Neuronal stem cell (in vitro differentiated cells): ENCODE results near the gene SEMG1.

Experiments used
- DNase-seq: peaks from one replicate; pipeline ENCODE4 v3.0.0-alpha.2; 2013; ENCODE audit warnings: low spot score
- H2AFZ ChIP-seq: one replicate; pipeline ENCODE4 v1.6.1; 2013; ENCODE audit warnings: mild to moderate bottlenecking, low read length, inconsistent platforms
- H2AK5ac ChIP-seq: 2 replicates; pipeline ENCODE4 v1.6.1; 2013; ENCODE audit warnings: low read depth, mild to moderate bottlenecking, inconsistent platforms, low read length, moderate library complexity, mixed read lengths
- H2BK120ac ChIP-seq: 2 replicates; pipeline ENCODE4 v1.6.1; 2013; ENCODE audit warnings: low read depth, mild to moderate bottlenecking, inconsistent platforms, low read length, moderate library complexity, mixed read lengths
- H2BK12ac ChIP-seq: one replicate; pipeline ENCODE4 v1.6.1; 2013; ENCODE audit warnings: low read length, inconsistent platforms
- H2BK15ac ChIP-seq: 2 replicates; pipeline ENCODE4 v1.6.1; 2013; ENCODE audit warnings: mild to moderate bottlenecking, low read length, inconsistent platforms, mixed read lengths
- H2BK5ac ChIP-seq: one replicate; pipeline ENCODE4 v1.6.1; 2013; ENCODE audit warnings: inconsistent platforms, mild to moderate bottlenecking, low read length, moderate library complexity
- H3K14ac ChIP-seq: one replicate; pipeline ENCODE4 v1.6.1; 2013; ENCODE audit warnings: low read length, inconsistent platforms
- H3K18ac ChIP-seq: 2 replicates; pipeline ENCODE4 v1.6.1; 2013; ENCODE audit warnings: low read length, inconsistent platforms
- H3K23ac ChIP-seq: 2 replicates; pipeline ENCODE4 v1.6.1; 2013; ENCODE audit warnings: low read depth, mild to moderate bottlenecking, mixed read lengths, low read length, inconsistent platforms; ENCODE audit not compliant: poor library complexity
- H3K27ac ChIP-seq: replicated peaks from 3 replicates; pipeline ENCODE4 v1.5.1; 2013; ENCODE audit warnings: low read length, inconsistent platforms
- H3K27me3 ChIP-seq, 3 experiments: 2 replicates each; pipeline ENCODE4 v1.6.1; 2013; ENCODE audit warnings: low read length in 3 of 3, mild to moderate bottlenecking in 2 of 3, inconsistent platforms in 1 of 3, low read depth in 1 of 3, mixed read lengths in 1 of 3, moderate library complexity in 1 of 3; ENCODE audit not compliant: control insufficient read depth in 3 of 3, insufficient read depth in 3 of 3
- H3K36me3 ChIP-seq, 2 donors: replicated peaks in 1 of 2; 2 replicates each; pipeline ENCODE4 v1.6.1; 2013; ENCODE audit warnings: low read length in 2 of 2; ENCODE audit not compliant: control insufficient read depth in 2 of 2, insufficient read depth in 2 of 2
- H3K4ac ChIP-seq: 2 replicates; pipeline ENCODE4 v1.6.1; 2013; ENCODE audit warnings: inconsistent platforms, mild to moderate bottlenecking, low read length, moderate library complexity
- H3K4me1 ChIP-seq, 2 donors: 1 replicate in 1 of 2; 2 replicates in 1 of 2; pipeline ENCODE4 v1.6.1; 2013; ENCODE audit warnings: low read length in 2 of 2, low read depth in 1 of 2; ENCODE audit not compliant: control insufficient read depth in 2 of 2, insufficient read depth in 1 of 2
- H3K4me2 ChIP-seq: one replicate; pipeline ENCODE4 v1.6.1; 2013; ENCODE audit warnings: mild to moderate bottlenecking, low read length, inconsistent platforms; ENCODE audit not compliant: insufficient read depth, poor library complexity, severe bottlenecking
- H3K4me3 ChIP-seq, 2 donors: 2 replicates each; pipeline ENCODE4 v1.5.1; 2013; ENCODE audit warnings: low read length in 2 of 2, mild to moderate bottlenecking in 2 of 2, inconsistent platforms in 1 of 2, moderate library complexity in 1 of 2
- H3K79me1 ChIP-seq: one replicate; pipeline ENCODE4 v1.6.1; 2013; ENCODE audit warnings: low read depth, mild to moderate bottlenecking, inconsistent platforms, low read length, moderate library complexity
- H3K9ac ChIP-seq: one replicate; pipeline ENCODE4 v1.6.1; 2013; ENCODE audit warnings: mild to moderate bottlenecking, low read depth, low read length, inconsistent platforms; ENCODE audit not compliant: poor library complexity
- H3K9me3 ChIP-seq, 2 donors: replicated peaks in 1 of 2; 2 replicates each; pipeline versions ENCODE3 to v1.6.1; 2013; ENCODE audit warnings: low read length in 2 of 2, mild to moderate bottlenecking in 2 of 2, inconsistent platforms in 1 of 2, low read depth in 1 of 2, mixed read lengths in 1 of 2, moderate library complexity in 1 of 2; ENCODE audit not compliant: control insufficient read depth in 2 of 2, insufficient read depth in 1 of 2
- H4K8ac ChIP-seq: one replicate; pipeline ENCODE4 v1.6.1; 2013; ENCODE audit warnings: low read depth, mild to moderate bottlenecking, inconsistent platforms, low read length, moderate library complexity
- H4K91ac ChIP-seq: one replicate; pipeline ENCODE4 v1.6.1; 2013; ENCODE audit warnings: low read length, low read depth, mild to moderate bottlenecking, inconsistent platforms; ENCODE audit not compliant: poor library complexity
- WGBS, 2 donors: extraction: QIAGEN DNeasy Blood & Tissue Kit; methylation state at CpG; one replicate each; pipeline ENCODE4 v1.1.7; 2013; ENCODE audit warnings: missing lambda C conversion rate in 2 of 2, mixed read lengths in 1 of 2; ENCODE audit not compliant: insufficient read length in 2 of 2, insufficient replicate concordance in 1 of 2; ENCODE audit errors: extremely low coverage in 2 of 2; 5-methylcytosine and 5-hydroxymethylcytosine counted together

The SEMG1 gene

DNA sequence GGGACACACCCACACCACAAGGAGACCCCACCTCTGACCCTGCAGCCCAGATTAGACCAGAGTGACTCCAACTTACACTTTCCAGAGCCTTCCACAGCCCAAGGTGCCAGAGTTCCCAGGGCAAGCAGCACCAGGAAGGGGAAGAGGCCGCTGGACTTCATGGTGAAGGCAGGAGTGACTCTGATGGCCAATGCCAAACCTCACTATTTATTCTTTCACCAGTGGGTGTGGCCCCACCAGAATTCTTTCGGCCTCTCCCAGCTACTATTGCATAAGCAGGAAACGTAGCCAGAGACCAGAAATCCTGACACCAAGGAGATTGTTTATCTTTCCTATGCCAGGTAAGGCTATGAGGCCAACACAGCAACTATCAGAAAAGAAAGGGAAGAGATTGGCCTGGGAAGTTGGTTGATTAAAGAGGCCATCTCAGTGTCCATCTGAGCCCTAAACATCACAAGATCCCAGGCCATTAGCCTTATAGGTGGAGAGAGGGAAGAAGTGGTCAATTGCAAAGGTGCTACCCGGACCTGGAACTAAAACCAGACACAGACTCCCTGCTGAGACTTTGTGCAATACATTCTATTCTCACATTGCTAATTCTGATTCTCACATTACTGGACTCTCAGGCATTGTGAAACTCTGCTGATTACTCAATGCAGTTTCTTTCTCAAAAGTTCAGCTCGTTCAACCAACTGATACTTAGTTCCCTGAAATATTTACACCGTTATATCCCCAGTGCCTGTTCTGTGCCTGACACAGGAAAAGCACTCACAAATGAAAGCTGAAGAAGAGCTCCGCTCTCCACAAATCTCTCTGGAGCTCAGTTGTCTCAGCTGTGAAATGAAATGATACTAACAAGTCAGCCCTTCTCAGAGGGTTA is 47.8 kb downstream of the SEMG1 start, which contains the start of gene SLPI:
TSS of gene SLPI (minus strand) at position 182 of the 880 bp plus-strand sequence. CDS start at position 161, 21 bp downstream.
- H3K14ac ChIP-seq: no peak within 1 kb of the TSS
- no peak within 1 kb of the TSS for H3K9ac ChIP-seq
- no CpG with 5 or more reads among the region's 7 CpGs for WGBS, 2 donors
- H3K79me1 ChIP-seq: no peaks in the 10 kb centered on the region
- H4K91ac ChIP-seq: no peak within 1 kb of the TSS
- no peaks in the 10 kb centered on the region for H3K9me3 ChIP-seq
- H3K4me3 ChIP-seq: no peak within 1 kb of the TSS
- H3K36me3 ChIP-seq: no peaks in the 10 kb centered on the region
- H2BK5ac ChIP-seq: no peak within 1 kb of the TSS
- no peak within 1 kb of the TSS for H2AK5ac ChIP-seq
- no peak within 1 kb of the TSS for H2BK12ac ChIP-seq
- no peak within 1 kb of the TSS for H3K23ac ChIP-seq
- H3K4me1 ChIP-seq: peaks cover 12 to 17% of the 10 kb centered on the region in 2 donors
- no peak within 1 kb of the TSS for H2AFZ ChIP-seq
- H3K4me2 ChIP-seq: no peak within 1 kb of the TSS
- no peak for DNase-seq
- no peak within 1 kb of the TSS for H2BK15ac ChIP-seq
- H2BK120ac ChIP-seq: no peak within 1 kb of the TSS
- H3K4ac ChIP-seq: no peak within 1 kb of the TSS
- peak within 1 kb of the TSS; percentile 0 for H3K18ac ChIP-seq
- H3K27me3 ChIP-seq: peaks cover 0 to 18% (median 0%) of the 10 kb centered on the region in 3 experiments
- no peak within 1 kb of the TSS for H4K8ac ChIP-seq
- H3K27ac ChIP-seq: no peak within 1 kb of the TSS

GRCh38 chr20:45257161-45257560 is 50.3 kb downstream of the SEMG1 start:
- Histone ChIP-seq H2BK12ac (no peak overlapping the region), H3K9ac (no peak overlapping the region), H3K4me1 (peaks cover 12 to 17% of the 10 kb centered on the region in 2 donors), H3K27me3 (peaks cover 0 to 15% (median 0%) of the 10 kb centered on the region in 3 experiments), H4K91ac (no peak overlapping the region), H4K8ac (no peak overlapping the region), H3K79me1 (no peaks in the 10 kb centered on the region), H3K14ac (no peak overlapping the region), H3K4me3 (no peak overlapping the region), H2AFZ (no peak overlapping the region), H2BK120ac (no peak overlapping the region), H2AK5ac (no peak overlapping the region), H3K27ac (no peak overlapping the region), H3K9me3 (no peaks in the 10 kb centered on the region), H2BK15ac (no peak overlapping the region), H2BK5ac (no peak overlapping the region), H3K4me2 (no peak overlapping the region), H3K36me3 (no peaks in the 10 kb centered on the region), H3K18ac (no peak overlapping the region), H3K23ac (no peak overlapping the region), H3K4ac (no peak overlapping the region)
- no peak for DNase-seq
- WGBS, 2 donors: no CpG with 5 or more reads among the region's 3 CpGs

- WGBS, 2 donors: no CpG with 5 or more reads among the region's 7 CpGs
- no peak overlapping the region for H2BK120ac ChIP-seq
Observed at GRCh38 chr20:45257711-45258110, 50.9 kb downstream of the SEMG1 start.

DNA sequence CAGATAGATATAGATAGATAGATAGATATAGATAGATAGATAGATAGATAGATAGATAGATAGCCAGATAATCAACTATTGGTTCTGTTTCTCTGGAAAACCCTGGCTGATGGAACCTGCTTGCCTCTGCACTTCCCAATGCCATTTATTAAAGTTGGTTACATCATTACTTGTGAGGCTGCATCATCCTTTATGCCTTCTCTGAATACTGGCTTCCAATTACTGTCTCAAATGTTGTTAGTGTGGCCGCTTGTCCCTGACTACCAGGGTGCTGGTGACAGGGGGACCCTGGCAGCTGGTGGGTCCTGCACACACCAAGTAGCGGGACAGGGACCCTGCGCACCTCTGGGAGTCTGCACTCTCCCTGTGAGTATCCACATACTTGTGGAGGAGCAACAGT is 51.4 kb downstream of the SEMG1 start:
- Histone ChIP-seq H2AK5ac (no peak overlapping the region), H3K9ac (no peak overlapping the region), H2BK5ac (no peak overlapping the region), H3K18ac (peak overlapping the region; percentile 56), H3K27ac (no peak overlapping the region), H3K36me3 (no peaks in the 10 kb centered on the region), H2BK120ac (no peak overlapping the region), H3K79me1 (no peaks in the 10 kb centered on the region), H3K27me3 (peaks cover 0 to 8% (median 0%) of the 10 kb centered on the region in 3 experiments), H2BK15ac (no peak overlapping the region), H2BK12ac (no peak overlapping the region), H3K9me3 (no peaks in the 10 kb centered on the region), H3K23ac (no peak overlapping the region), H4K91ac (no peak overlapping the region), H3K4ac (no peak overlapping the region), H3K4me3 (no peak overlapping the region), H3K14ac (no peak overlapping the region), H3K4me1 (peaks cover 12 to 17% of the 10 kb centered on the region in 2 donors), H4K8ac (no peak overlapping the region), H2AFZ (no peak overlapping the region), H3K4me2 (no peak overlapping the region)
- DNase-seq: no peak
- no CpG with 5 or more reads among the region's 3 CpGs for WGBS, 2 donors

More at GRCh38 chr20:45257711-45258110, 50.9 kb downstream of the SEMG1 start:
- Histone ChIP-seq H3K4me1 (peaks cover 12 to 17% of the 10 kb centered on the region in 2 donors), H2BK15ac (no peak overlapping the region), H3K14ac (no peak overlapping the region), H2BK12ac (no peak overlapping the region), H3K27ac (no peak overlapping the region), H2AK5ac (no peak overlapping the region), H3K9me3 (no peaks in the 10 kb centered on the region), H3K9ac (no peak overlapping the region), H2AFZ (no peak overlapping the region), H4K8ac (no peak overlapping the region), H3K4me3 (no peak overlapping the region), H3K36me3 (no peaks in the 10 kb centered on the region), H2BK5ac (no peak overlapping the region), H3K18ac (no peak overlapping the region), H3K27me3 (peaks cover 0 to 11% (median 0%) of the 10 kb centered on the region in 3 experiments), H3K79me1 (no peaks in the 10 kb centered on the region), H3K4me2 (no peak overlapping the region), H4K91ac (no peak overlapping the region), H3K4ac (no peak overlapping the region), H3K23ac (no peak overlapping the region)
- no peak for DNase-seq
